Transverse colon (tissue), 4 donors: Measurements from ENCODE around the gene HMCN1. TPM values are rescaled to one million over a fixed set of nuclear protein-coding genes. Genes with fewer than 3 reads are reported as not detected.

Experiments
- DNase-seq: peaks from one replicate; pipeline ENCODE4 v3.0.0-alpha.2; 2019
- H3K27ac ChIP-seq, 4 donors: fragments of 200-600 bp; sonication (generic); 2 replicates each; pipeline ENCODE4 v1.5.1; 2016 to 2018; ENCODE audit warnings: inconsistent platforms in 4 of 4
- H3K27me3 ChIP-seq: fragments of 200-600 bp; sonication (generic); 2 replicates; pipeline ENCODE4 v1.5.1; 2017; ENCODE audit warnings: inconsistent platforms
- H3K36me3 ChIP-seq, 4 donors: fragments of 200-600 bp; sonication (generic); 2 replicates each; pipeline ENCODE4 v1.5.1; 2017 to 2019; ENCODE audit warnings: inconsistent platforms in 4 of 4
- H3K4me1 ChIP-seq, 4 donors: fragments of 200-600 bp; sonication (generic); 2 replicates each; pipeline ENCODE4 v1.5.1; 2017 to 2020; ENCODE audit warnings: inconsistent platforms in 4 of 4
- H3K4me3 ChIP-seq, 4 donors: fragments of 200-600 bp; sonication (generic); 1 replicate in 1 of 4; 2 replicates in 3 of 4; pipeline versions ENCODE4 v1.5.1 to v1.6.1; 2017 to 2019; ENCODE audit warnings: inconsistent platforms in 4 of 4
- H3K9me3 ChIP-seq, 2 donors: fragments of 200-600 bp; sonication (generic); 2 replicates each; pipeline ENCODE4 v1.5.1; 2017 to 2019; ENCODE audit warnings: inconsistent platforms in 2 of 2
- CTCF ChIP-seq, 5 experiments: fragments of 200-600 bp in 3 of 5; fragments of 450-650 bp in 2 of 5; sonication (generic) in 3 of 5; IDR thresholded peaks; 1 replicate in 2 of 5; 2 replicates in 3 of 5; pipeline ENCODE4 v1.5.1; 2016 to 2017; ENCODE audit warnings: antibody characterized with exemption in 5 of 5, inconsistent platforms in 3 of 5, mild to moderate bottlenecking in 2 of 5, moderate library complexity in 1 of 5
- EP300 ChIP-seq: sonication (generic); formaldehyde crosslinking; IDR thresholded peaks from one replicate; pipeline ENCODE4 v1.6.1; 2017; ENCODE audit warnings: antibody characterized with exemption, low read depth
- POLR2A ChIP-seq: fragments of 450-650 bp; IDR thresholded peaks from one replicate; pipeline ENCODE4 v1.6.1; 2016; ENCODE audit warnings: antibody characterized with exemption, mild to moderate bottlenecking, moderate library complexity
- POLR2AphosphoS5 ChIP-seq, 3 donors: sonication (generic); formaldehyde crosslinking; IDR thresholded peaks; one replicate each; pipeline ENCODE4 v1.6.1; 2016; ENCODE audit warnings: antibody characterized with exemption in 3 of 3
- WGBS, 2 donors: methylation state at CpG; one replicate each; pipeline ENCODE4 v1.1.5; 2018; ENCODE audit warnings: low coverage in 1 of 2; 5-methylcytosine and 5-hydroxymethylcytosine counted together
- in situ Hi-C, 4 donors: fragments of 200-750 bp; cut with MboI; loops; one replicate each; pipeline versions ENCODE4 v1.15.0 to v1.15.1; 2017; ENCODE audit warnings: low sequenced_read_pairs in 3 of 4, low pct_ligation_motif_present in 1 of 4, low pct_unique_long_range_greater_than_20kb in 1 of 4
- intact Hi-C: fragments of 100-400 bp; cut with DNase I; formaldehyde crosslinking; loops from one replicate; pipeline ENCODE4 v1.15.1; 2023; ENCODE audit warnings: low total_unique reads
- total RNA-seq, 4 donors: library from RNA; depleted of rRNA; stranded (reverse); fragments of >200 nt; gene quantifications; one replicate each; pipeline ENCODE4 v1.1.0, GENCODE V29; 2016

HMCN1 gene
- total RNA-seq, 4 donors from 2014 or later = 1.1 to 2.7 (median 2.1) TPM

DNA sequence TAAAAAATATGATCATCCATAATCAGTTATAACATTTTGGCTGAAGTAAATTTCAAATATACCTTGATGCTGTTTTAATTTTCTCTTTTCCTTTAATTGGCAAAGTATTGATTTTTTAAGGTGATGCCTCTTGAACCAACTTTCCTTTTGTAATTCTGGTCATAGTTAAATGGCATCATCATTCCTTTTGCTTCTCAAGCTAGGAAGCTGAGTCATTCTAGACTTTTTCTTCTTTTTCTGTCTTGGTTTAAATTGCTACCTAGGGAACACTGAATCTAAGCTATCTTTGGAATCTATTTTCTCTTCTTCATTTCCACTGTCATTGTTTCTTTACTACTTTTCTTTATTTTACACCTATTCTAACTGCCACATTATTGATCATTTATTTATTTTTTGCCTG lies 162.7 kb downstream of the HMCN1 start:
- Histone ChIP-seq H3K9me3 (no peaks in the 10 kb centered on the region), H3K36me3 (no peaks in the 10 kb centered on the region), H3K4me3 (no peak overlapping the region), H3K27ac (no peak overlapping the region), H3K27me3 (no peaks in the 10 kb centered on the region), H3K4me1 (no peaks in the 10 kb centered on the region)
- no peak for DNase-seq
- no peak for TF ChIP-seq CTCF (IDR thresholded peaks at IDR 0.05)
- no peak for TF ChIP-seq POLR2A
- TF ChIP-seq POLR2AphosphoS5 (IDR thresholded peaks at IDR 0.05) = no peak
- no peak for TF ChIP-seq EP300
- in situ Hi-C loops (no loop called here), intact Hi-C loops (no loop called here)

DNA sequence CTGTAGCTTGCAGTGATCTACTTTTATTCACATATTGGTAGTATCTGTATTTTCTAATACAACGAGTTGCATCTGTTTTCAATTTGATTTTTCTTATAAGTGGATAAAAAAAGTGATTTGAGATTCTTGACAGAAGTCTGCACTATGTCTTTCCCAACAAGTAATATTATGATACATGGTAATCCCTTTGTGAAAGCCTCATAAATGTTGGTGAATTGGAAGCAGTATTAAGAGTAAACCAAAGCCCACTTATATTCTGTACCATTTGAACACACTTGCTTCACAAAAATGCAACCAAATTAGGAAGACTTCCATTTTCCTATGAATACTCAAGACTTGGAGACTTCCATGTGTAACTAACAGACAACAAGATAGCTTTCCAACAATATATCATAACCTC lies 172.0 kb downstream of the HMCN1 start:
- no peaks in the 10 kb centered on the region for H3K9me3 ChIP-seq
- no peaks in the 10 kb centered on the region for H3K27me3 ChIP-seq
- no peak for DNase-seq
- no peaks in the 10 kb centered on the region for H3K4me1 ChIP-seq
- no peak overlapping the region for H3K27ac ChIP-seq
- no peak overlapping the region for H3K4me3 ChIP-seq
- intact Hi-C loops (no loop called here), in situ Hi-C loops (no loop called here)
- TF ChIP-seq POLR2AphosphoS5 (IDR thresholded peaks at IDR 0.05) (no peak), EP300 (no peak), POLR2A (no peak), CTCF (IDR thresholded peaks at IDR 0.05) (no peak)
- no peaks in the 10 kb centered on the region for H3K36me3 ChIP-seq
- WGBS, 2 donors = 60 to 85% methylated on average over 1 of the region's 1 CpG

- 68 to 73% methylated on average over 2 of the region's 2 CpGs for WGBS, 2 donors
Measured at GRCh38 chr1:185907246-185907645, 173.1 kb downstream of the HMCN1 start.

GRCh38 chr1:185911978-185912377 lies 177.8 kb downstream of the HMCN1 start:
- Histone ChIP-seq H3K4me1 (no peaks in the 10 kb centered on the region), H3K27me3 (no peaks in the 10 kb centered on the region), H3K27ac (no peak overlapping the region), H3K9me3 (no peaks in the 10 kb centered on the region), H3K4me3 (no peak overlapping the region), H3K36me3 (no peaks in the 10 kb centered on the region)
- no peak for TF ChIP-seq POLR2AphosphoS5 (IDR thresholded peaks at IDR 0.05)
- no peak for TF ChIP-seq EP300
- TF ChIP-seq CTCF (IDR thresholded peaks at IDR 0.05) = no peak
- TF ChIP-seq POLR2A = no peak
- intact Hi-C loops (no loop called here), in situ Hi-C loops (no loop called here)
- WGBS, 2 donors = 84 to 87% methylated on average over 4 of the region's 4 CpGs
- no peak for DNase-seq

More at GRCh38 chr1:185907246-185907645, 173.1 kb downstream of the HMCN1 start:
- Histone ChIP-seq H3K9me3 (no peaks in the 10 kb centered on the region), H3K4me3 (no peak overlapping the region), H3K27me3 (no peaks in the 10 kb centered on the region), H3K27ac (no peak overlapping the region), H3K36me3 (no peaks in the 10 kb centered on the region), H3K4me1 (no peaks in the 10 kb centered on the region)
- TF ChIP-seq POLR2AphosphoS5 (IDR thresholded peaks at IDR 0.05) (no peak), CTCF (IDR thresholded peaks at IDR 0.05) (no peak)
- DNase-seq = no peak
- in situ Hi-C loops (no loop called here), intact Hi-C loops (no loop called here)
